Measurements from ENCODE around the gene PPP4R3B.

DNA sequence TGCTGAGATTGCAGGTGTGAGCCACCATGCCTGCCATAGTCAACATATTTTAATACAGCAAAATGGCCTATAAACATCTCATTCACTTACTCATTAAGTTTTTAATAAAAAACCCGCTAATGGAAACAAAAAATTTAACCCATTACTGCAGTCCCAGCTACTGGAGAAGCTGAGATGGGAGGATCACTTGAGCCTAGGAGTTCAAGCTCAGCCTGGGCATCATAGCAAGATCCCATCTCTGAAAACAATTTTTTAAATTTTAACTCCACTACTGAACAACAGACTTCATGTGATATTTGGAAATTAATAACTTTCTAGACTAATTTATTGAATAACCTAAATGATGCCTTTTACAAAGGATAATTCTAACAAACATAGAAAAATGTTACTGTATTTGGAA, 5.4 kb downstream of the PPP4R3B start:
- TF ChIP-seq, protein P1, sequence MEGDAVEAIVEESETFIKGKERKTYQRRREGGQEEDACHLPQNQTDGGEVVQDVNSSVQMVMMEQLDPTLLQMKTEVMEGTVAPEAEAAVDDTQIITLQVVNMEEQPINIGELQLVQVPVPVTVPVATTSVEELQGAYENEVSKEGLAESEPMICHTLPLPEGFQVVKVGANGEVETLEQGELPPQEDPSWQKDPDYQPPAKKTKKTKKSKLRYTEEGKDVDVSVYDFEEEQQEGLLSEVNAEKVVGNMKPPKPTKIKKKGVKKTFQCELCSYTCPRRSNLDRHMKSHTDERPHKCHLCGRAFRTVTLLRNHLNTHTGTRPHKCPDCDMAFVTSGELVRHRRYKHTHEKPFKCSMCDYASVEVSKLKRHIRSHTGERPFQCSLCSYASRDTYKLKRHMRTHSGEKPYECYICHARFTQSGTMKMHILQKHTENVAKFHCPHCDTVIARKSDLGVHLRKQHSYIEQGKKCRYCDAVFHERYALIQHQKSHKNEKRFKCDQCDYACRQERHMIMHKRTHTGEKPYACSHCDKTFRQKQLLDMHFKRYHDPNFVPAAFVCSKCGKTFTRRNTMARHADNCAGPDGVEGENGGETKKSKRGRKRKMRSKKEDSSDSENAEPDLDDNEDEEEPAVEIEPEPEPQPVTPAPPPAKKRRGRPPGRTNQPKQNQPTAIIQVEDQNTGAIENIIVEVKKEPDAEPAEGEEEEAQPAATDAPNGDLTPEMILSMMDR (IDR thresholded peaks at IDR 0.05 in 2 of 3, conservative IDR thresholded peaks at IDR 0.05 in 1 of 3; ENCODE audit: borderline replicate concordance in 1 of 3, insufficient read depth in 1 of 3, low read depth in 2 of 3, low read length in 2 of 3): no peak
- no peak for TF ChIP-seq YY1 (IDR thresholded peaks at IDR 0.05; ENCODE audit: extremely low read depth, insufficient replicate concordance, low read depth, low read length)
- TF ChIP-seq EZH2phosphoT487 (IDR thresholded peaks at IDR 0.05; ENCODE audit: borderline replicate concordance): no peak
- TF ChIP-seq, protein P2, sequence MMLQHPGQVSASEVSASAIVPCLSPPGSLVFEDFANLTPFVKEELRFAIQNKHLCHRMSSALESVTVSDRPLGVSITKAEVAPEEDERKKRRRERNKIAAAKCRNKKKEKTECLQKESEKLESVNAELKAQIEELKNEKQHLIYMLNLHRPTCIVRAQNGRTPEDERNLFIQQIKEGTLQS (IDR thresholded peaks at IDR 0.05): no peak
- TF ChIP-seq, protein P3, sequence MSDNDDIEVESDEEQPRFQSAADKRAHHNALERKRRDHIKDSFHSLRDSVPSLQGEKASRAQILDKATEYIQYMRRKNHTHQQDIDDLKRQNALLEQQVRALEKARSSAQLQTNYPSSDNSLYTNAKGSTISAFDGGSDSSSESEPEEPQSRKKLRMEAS (IDR thresholded peaks at IDR 0.05): no peak

Measured in HCT116 (cell line).